ENCODE data around the gene FZD1.

DNA sequence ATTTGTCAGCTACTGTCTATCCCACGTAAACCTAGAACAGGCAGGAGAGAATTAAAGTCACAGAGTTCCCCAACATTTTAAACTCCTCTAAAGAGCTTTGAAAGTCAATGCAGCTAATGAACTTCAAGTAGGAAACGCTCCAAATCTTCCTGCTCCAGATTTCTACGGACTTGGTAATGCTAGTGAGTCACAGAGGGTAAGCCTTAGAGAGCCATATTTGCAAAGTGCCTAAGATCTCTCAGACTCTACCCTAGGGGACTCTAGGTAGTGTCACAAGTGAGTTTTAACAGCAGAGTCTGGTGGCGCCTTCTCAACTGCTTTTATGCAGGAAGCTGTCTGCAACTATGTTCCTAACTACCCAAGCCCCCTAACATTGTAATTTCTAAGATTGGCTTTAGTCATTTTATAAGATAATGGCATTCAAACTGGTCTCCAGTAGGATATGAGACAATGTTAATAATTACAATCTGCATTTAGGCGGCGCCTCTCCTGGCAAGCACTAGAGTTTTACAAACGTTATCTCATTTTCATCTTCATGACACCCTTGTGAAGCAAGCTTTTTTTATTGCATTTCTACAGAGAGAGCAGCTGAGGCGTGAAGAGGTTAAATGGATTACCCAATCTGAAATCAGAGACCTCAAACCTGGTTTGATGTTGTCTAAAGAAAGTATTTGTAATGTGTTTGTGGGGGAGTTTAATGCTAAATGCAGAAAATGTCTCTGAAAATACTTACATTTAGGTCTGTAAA is 22.0 kb upstream of the FZD1 start:
- TF ChIP-seq, protein P1, sequence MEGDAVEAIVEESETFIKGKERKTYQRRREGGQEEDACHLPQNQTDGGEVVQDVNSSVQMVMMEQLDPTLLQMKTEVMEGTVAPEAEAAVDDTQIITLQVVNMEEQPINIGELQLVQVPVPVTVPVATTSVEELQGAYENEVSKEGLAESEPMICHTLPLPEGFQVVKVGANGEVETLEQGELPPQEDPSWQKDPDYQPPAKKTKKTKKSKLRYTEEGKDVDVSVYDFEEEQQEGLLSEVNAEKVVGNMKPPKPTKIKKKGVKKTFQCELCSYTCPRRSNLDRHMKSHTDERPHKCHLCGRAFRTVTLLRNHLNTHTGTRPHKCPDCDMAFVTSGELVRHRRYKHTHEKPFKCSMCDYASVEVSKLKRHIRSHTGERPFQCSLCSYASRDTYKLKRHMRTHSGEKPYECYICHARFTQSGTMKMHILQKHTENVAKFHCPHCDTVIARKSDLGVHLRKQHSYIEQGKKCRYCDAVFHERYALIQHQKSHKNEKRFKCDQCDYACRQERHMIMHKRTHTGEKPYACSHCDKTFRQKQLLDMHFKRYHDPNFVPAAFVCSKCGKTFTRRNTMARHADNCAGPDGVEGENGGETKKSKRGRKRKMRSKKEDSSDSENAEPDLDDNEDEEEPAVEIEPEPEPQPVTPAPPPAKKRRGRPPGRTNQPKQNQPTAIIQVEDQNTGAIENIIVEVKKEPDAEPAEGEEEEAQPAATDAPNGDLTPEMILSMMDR (IDR thresholded peaks at IDR 0.05): no peak
- TF ChIP-seq POLR2A (IDR thresholded peaks at IDR 0.05): no peak
